GM18505 (cell line): ENCODE measurements around the gene ZRANB1.

Experiments
- ATAC-seq: cut with Tn5 transposase; IDR thresholded peaks from one replicate; pipeline ENCODE4 v1.9.1; 2021; ENCODE audit not compliant: unreplicated experiment
- POLR2A ChIP-seq: IDR thresholded peaks from 4 replicates; pipeline ENCODE4 v1.6.1; 2011; ENCODE audit warnings: borderline replicate concordance; ENCODE audit not compliant: insufficient read depth, insufficient read length; ENCODE audit errors: extremely low read depth

Gene ZRANB1

GRCh38 chr10:125005312-125006187 lies 63.6 kb downstream of the ZRANB1 start:
- ATAC-seq = no peak
- TF ChIP-seq POLR2A = no peak

- no peak for TF ChIP-seq POLR2A
- no peak for ATAC-seq
These were observed 64.3 kb downstream of the ZRANB1 start for GRCh38 chr10:125006188-125006680.

- no peak for ATAC-seq
- no peak for TF ChIP-seq POLR2A
These were observed 65.1 kb downstream of the ZRANB1 start for GRCh38 chr10:125006921-125007426.

- no peak for ATAC-seq
These were observed 65.5 kb downstream of the ZRANB1 start for GRCh38 chr10:125007436-125007835.

GRCh38 chr10:125008689-125009638 lies 67.0 kb downstream of the ZRANB1 start:
- no peak for ATAC-seq
- no peak for TF ChIP-seq POLR2A

More at GRCh38 chr10:125007436-125007835, 65.5 kb downstream of the ZRANB1 start:
- no peak for TF ChIP-seq POLR2A

- no peak for TF ChIP-seq POLR2A
- ATAC-seq = no peak
These were observed 67.8 kb downstream of the ZRANB1 start for GRCh38 chr10:125009661-125010161.

GRCh38 chr10:125010362-125010761 lies 68.4 kb downstream of the ZRANB1 start:
- no peak for ATAC-seq
- no peak for TF ChIP-seq POLR2A

GRCh38 chr10:125011171-125011925 lies 69.4 kb downstream of the ZRANB1 start:
- TF ChIP-seq POLR2A = no peak
- ATAC-seq = no peak

- TF ChIP-seq POLR2A = no peak
- no peak for ATAC-seq
These were observed 70.2 kb downstream of the ZRANB1 start for GRCh38 chr10:125011926-125012705.

GRCh38 chr10:125012851-125013528 lies 71.1 kb downstream of the ZRANB1 start:
- ATAC-seq = no peak
- no peak for TF ChIP-seq POLR2A

- no peak for ATAC-seq
- TF ChIP-seq POLR2A = no peak
These were observed 71.6 kb downstream of the ZRANB1 start for GRCh38 chr10:125013529-125013872.
